Measurements from ENCODE around the gene NTN3. TPM values are rescaled to one million over a fixed set of nuclear protein-coding genes. Genes with fewer than 3 reads are reported as not detected.
A peak's percentile ranks its signal among the peaks of the same experiment; 100 is the strongest.

Gene NTN3
- total RNA-seq = 4.5 and 4.8 TPM in 2 replicates
- polyA plus RNA-seq = 1.1 and 2.4 TPM in 2 replicates

GRCh38 chr16:2471016-2471652 lies at the start of gene NTN3:
Gene NTN3 (plus strand): TSS chr16:2471297. CDS start chr16:2471702, 405 bp downstream.
- peak within 1 kb of the TSS; percentile 93 for H3K27ac ChIP-seq
- peaks cover 14% of the 10 kb centered on the region for H3K79me2 ChIP-seq
- under 1% methylated on average over 29 of the region's 59 CpGs for WGBS (ENCODE audit: low lambda C conversion rate, missing lambda C conversion rate)
- peak within 1 kb of the TSS; percentile 63 for H2AFZ ChIP-seq
- peaks cover 5% of the 10 kb centered on the region for H4K20me1 ChIP-seq (ENCODE audit: insufficient read depth, poor library complexity, severe bottlenecking)
- peak within 1 kb of the TSS; percentile 55 for H3K4me3 ChIP-seq
- DNase-seq (ENCODE audit: low spot score) = peak; percentile 84
- no peak for TF ChIP-seq CTCF (IDR thresholded peaks at IDR 0.05; ENCODE audit: poor library complexity)
- no peak for TF ChIP-seq EZH2phosphoT487 (IDR thresholded peaks at IDR 0.05; ENCODE audit: low read depth, severe bottlenecking, unreplicated experiment)
- TF ChIP-seq EZH2 (IDR thresholded peaks at IDR 0.05; ENCODE audit: borderline replicate concordance) = no peak
- H3K9me3 ChIP-seq (ENCODE audit: low read depth) = no peaks in the 10 kb centered on the region
- H3K4me2 ChIP-seq = peak within 1 kb of the TSS; percentile 98
- peaks cover 8% of the 10 kb centered on the region for H3K27me3 ChIP-seq
- no peaks in the 10 kb centered on the region for H3K9me2 ChIP-seq (replicated peaks; ENCODE audit: insufficient read depth)
- H3K36me3 ChIP-seq (replicated peaks; ENCODE audit: insufficient read depth, low read depth) = no peaks in the 10 kb centered on the region
- peaks cover 63% of the 10 kb centered on the region for H3K4me1 ChIP-seq (ENCODE audit: insufficient read depth)

- no peaks in the 10 kb centered on the region for H3K27me3 ChIP-seq
- H3K27ac ChIP-seq = no peak overlapping the region
- H3K4me1 ChIP-seq (ENCODE audit: insufficient read depth) = no peaks in the 10 kb centered on the region
- DNase-seq (ENCODE audit: low spot score) = no peak
- H3K79me2 ChIP-seq = no peaks in the 10 kb centered on the region
- TF ChIP-seq EZH2 (IDR thresholded peaks at IDR 0.05; ENCODE audit: borderline replicate concordance) = no peak
- no peak for TF ChIP-seq CTCF (IDR thresholded peaks at IDR 0.05; ENCODE audit: poor library complexity)
- TF ChIP-seq EZH2phosphoT487 (IDR thresholded peaks at IDR 0.05; ENCODE audit: low read depth, severe bottlenecking, unreplicated experiment) = no peak
- H3K4me3 ChIP-seq = no peak overlapping the region
- no peak overlapping the region for H2AFZ ChIP-seq
- H4K20me1 ChIP-seq (ENCODE audit: insufficient read depth, poor library complexity, severe bottlenecking) = no peaks in the 10 kb centered on the region
- H3K9me3 ChIP-seq (ENCODE audit: low read depth) = no peaks in the 10 kb centered on the region
- no peaks in the 10 kb centered on the region for H3K9me2 ChIP-seq (replicated peaks; ENCODE audit: insufficient read depth)
- H3K36me3 ChIP-seq (replicated peaks; ENCODE audit: insufficient read depth, low read depth) = no peaks in the 10 kb centered on the region
- WGBS (ENCODE audit: low lambda C conversion rate, missing lambda C conversion rate) = 88% methylated on average over 7 of the region's 7 CpGs
- H3K4me2 ChIP-seq = no peak overlapping the region
These were observed 48.8 kb upstream of the NTN3 start for GRCh38 chr16:2422123-2422867.

- no peaks in the 10 kb centered on the region for H3K4me1 ChIP-seq (ENCODE audit: insufficient read depth)
- H4K20me1 ChIP-seq (ENCODE audit: insufficient read depth, poor library complexity, severe bottlenecking) = no peaks in the 10 kb centered on the region
- H3K27me3 ChIP-seq = no peaks in the 10 kb centered on the region
- no peaks in the 10 kb centered on the region for H3K36me3 ChIP-seq (replicated peaks; ENCODE audit: insufficient read depth, low read depth)
- 97% methylated on average over 25 of the region's 25 CpGs for WGBS (ENCODE audit: low lambda C conversion rate, missing lambda C conversion rate)
- TF ChIP-seq EZH2phosphoT487 (IDR thresholded peaks at IDR 0.05; ENCODE audit: low read depth, severe bottlenecking, unreplicated experiment) = no peak
- TF ChIP-seq CTCF (IDR thresholded peaks at IDR 0.05; ENCODE audit: poor library complexity) = no peak
- no peak for TF ChIP-seq EZH2 (IDR thresholded peaks at IDR 0.05; ENCODE audit: borderline replicate concordance)
- H3K79me2 ChIP-seq = no peaks in the 10 kb centered on the region
- no peak overlapping the region for H3K4me3 ChIP-seq
- H3K4me2 ChIP-seq = no peak overlapping the region
- no peaks in the 10 kb centered on the region for H3K9me3 ChIP-seq (ENCODE audit: low read depth)
- H3K27ac ChIP-seq = no peak overlapping the region
- H2AFZ ChIP-seq = no peak overlapping the region
- H3K9me2 ChIP-seq (replicated peaks; ENCODE audit: insufficient read depth) = no peaks in the 10 kb centered on the region
- DNase-seq (ENCODE audit: low spot score) = no peak
These were observed 46.8 kb upstream of the NTN3 start for GRCh38 chr16:2424061-2425007.

Measured in hepatocyte (in vitro differentiated cells).